ENCODE measurements around the gene IRAK4. TPM values are rescaled to one million over a fixed set of nuclear protein-coding genes. Genes with fewer than 3 reads are reported as not detected.
A peak's percentile ranks its signal among the peaks of the same experiment; 100 is the strongest.
"Not testable (repeated sequence)": the region's sequence is repeated elsewhere in the genome, so short reads cannot be mapped to it uniquely, and the experiment has no call there.

The IRAK4 gene
- 10 to 100 TPM; 13.3 to 13.7 (median 13.6) TPM for polyA plus RNA-seq (ENCODE audit: insufficient read length in 3 of 3)

DNA sequence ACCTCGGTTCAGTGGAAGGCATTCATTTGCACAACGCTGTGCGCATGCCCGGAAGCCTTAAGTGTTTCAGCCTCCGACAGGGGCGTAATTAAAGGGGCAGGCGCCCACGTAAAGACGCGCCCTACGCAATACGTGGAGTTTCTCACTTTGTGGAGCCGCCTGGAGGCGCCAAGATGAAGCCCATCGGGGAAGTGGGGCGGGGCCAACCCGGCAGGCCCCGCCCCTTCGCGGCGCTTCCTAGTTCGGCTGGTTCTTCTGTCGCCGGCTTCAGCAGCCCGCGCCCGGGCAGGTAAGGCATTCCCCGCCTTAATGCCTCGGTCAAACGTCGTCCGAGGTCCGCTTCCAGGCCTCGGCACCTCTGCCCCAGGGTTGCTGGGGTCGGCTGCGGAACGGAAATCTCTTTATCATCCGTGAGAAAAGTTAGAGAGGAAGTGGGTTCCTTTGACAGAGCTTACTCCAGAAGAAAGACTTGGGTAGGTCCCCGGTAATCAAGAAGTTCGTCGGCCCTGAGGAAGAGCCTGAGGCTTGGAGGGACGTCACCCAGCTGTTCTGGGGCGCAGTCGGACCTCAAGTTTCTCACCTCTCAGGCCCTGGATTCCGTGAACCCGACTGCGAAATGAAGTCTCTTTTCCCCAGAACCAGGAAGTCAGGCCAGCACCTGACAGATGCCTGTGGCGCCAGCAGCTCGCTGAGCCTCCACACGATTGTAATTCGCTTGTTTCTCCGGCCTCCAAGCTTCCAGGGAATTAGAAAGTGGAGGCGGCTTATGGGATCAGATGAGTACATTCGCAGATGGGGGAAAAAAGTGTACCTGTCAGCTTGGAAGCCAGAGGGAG is at the start of gene IRAK4, which contains the start of gene PUS7L:
Gene IRAK4, plus strand, starts transcription at position 224 of the 836 bp plus-strand sequence. CDS start 9,161 bp downstream, outside the sequence.
Gene PUS7L, minus strand, starts transcription at position 63 of the 836 bp plus-strand sequence. CDS start 3,545 bp downstream, outside the sequence.
- DNase-seq (ENCODE audit: low read depth in 3 of 3, low spot score in 2 of 3), result peak; percentile 92 to 96 (median 96)

DNA sequence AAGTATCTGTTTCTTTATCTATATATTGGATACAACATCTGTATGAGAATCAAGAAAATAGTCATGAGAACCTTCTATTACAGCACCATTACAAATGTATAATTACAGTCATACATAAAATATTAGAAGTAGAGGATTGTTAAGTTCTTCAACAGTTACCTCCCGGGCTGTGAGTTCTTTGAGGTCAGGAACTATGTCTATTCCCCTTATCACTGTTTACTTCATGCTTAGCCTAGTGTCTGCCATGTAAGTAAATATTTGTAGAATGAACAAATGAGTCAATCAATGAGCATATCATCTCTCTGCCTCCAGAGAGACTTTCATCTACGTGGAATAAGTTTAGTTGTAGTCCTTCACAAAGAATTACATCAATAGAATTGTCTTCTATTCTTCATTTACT is 47.4 kb upstream of the IRAK4 start:
- no peak for DNase-seq (ENCODE audit: low read depth in 3 of 3, low spot score in 2 of 3)

DNA sequence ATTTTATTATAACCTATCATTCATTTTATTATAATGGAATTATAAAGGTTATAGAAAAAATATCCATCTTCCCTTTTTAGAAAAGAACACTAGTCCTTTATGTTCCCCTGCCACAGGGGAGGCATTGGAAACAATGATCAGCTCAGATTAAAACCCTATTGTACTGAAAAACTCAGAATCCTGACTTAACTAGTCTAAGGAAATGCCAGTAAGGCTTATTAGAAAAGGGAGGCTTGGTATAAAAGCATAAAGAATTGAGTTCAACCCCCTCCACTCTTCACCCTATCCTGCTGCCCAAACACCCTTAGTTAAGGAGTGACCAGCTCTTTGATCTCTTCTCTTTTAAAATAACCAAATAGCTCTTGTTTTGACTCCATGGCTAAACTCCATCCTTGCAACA is 36.1 kb upstream of the IRAK4 start:
- DNase-seq (ENCODE audit: low read depth in 3 of 3, low spot score in 2 of 3), result no peak

DNA sequence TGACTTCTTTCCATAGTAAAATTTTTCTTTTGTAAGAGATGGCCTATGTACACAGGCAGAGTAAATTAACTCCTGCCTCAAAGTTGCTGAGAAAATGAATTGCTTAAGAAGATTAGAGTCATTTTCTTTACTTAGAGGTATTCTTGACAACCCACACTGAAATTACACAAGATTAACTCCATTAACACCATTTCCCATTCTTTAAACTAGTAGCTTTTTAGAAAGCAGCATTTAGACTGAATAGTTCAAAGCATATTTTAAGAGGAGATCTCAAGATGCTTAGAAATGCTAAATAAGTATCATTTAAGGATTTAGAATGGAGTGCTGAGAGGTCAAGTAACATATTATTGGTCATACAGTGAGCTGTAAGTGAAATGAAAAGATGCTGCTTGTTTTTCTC is 35.6 kb upstream of the IRAK4 start:
- DNase-seq (ENCODE audit: low read depth in 3 of 3, low spot score in 2 of 3), result no peak

DNA sequence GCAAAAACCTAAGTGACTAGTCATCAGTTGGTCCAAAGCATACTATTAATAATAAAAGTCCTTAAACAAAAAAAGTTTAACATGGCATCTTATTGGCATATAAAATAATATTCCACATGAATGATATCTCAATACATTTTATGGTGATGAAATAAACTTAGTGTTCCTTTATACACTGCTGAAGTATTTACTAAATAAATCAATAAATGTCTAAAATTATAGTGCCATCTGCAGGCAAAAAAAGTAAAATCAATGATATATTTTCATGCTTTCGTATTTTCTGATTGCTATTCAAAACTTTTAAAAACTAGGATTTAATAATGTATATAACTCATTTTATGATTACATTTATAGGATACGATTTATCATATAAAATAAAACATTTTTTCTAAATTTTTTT is 30.6 kb upstream of the IRAK4 start:
- DNase-seq (ENCODE audit: low read depth in 3 of 3, low spot score in 2 of 3), result no peak

DNA sequence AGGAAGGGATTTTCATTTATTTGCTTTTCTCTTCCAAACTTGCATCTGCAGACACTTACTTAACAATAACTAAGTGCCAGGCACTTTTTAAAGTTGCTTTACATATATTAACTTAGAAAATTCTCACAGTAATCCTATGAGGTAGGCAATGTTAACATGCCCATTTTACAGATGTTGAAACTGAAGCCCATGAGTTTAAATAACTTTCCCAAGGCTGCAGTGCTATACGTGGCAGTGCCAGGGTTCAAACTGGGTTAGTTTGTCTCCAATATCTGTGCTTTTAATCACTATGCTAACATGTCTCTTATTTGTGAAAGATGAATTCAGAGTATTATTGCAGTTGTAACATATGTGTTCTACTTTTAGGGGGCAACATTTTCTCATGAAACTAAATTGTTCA is 30.1 kb upstream of the IRAK4 start:
- no peak for DNase-seq (ENCODE audit: low read depth in 3 of 3, low spot score in 2 of 3)

DNA sequence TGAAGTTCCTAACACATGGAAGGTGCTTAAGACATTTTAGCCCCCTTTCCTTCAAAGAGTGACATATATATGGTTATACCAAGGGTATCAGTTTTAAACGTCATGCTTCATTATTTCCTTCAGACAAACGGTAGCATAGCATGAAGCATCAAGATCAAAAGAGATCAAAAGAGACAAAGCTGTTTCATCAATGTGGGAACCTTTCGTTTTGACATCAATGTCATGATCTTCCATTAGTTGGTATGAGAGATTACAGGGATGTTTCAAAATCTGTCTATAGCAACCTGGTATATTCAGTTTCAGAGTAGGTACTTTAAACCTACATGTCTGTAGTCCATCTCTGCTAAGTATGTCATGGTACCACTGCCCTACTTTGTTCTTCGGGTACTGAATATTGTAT is 28.5 kb upstream of the IRAK4 start:
- no peak for DNase-seq (ENCODE audit: low read depth in 3 of 3, low spot score in 2 of 3)

DNA sequence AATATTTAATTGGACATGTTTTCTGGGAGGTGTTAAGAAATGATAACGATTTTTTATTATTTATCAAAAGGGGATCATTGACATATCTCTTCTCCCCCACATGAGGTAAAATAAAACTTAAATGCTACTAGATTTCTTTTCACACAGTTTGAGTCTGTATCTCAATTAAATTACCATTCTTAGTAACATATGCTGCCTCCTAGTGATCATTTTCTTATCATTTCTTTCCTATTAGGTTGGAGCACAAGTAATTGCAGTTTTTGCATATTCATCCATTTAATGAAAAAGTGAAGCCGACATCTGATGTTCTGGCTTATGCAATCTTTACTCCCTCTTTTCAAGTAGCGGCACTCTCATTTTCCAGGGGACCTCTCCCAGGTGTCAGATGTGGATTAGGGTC is 25.1 kb upstream of the IRAK4 start:
- no peak for DNase-seq (ENCODE audit: low read depth in 3 of 3, low spot score in 2 of 3)

DNA sequence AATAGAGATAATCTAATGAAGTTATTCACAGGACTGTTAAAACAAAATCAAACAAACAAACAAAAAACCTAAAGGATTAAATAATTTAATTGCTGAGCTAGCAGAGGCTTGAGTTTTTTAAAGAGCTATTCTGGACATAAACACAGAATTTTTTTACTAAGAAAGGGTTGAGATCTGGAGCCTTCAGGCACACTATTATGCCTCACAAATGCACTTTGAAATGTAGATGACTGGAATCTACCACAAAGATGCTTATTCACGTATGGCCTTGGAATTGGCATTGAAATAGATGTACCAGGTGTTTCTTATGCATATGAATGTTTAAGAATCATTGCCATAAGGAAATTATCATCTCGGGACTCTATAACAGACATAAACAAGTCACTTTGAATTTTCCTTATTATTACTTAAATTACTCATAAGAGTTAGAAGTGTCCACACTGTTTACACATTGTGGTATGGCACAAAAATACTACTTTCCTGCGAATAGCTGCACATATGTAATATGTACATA is 21.8 kb upstream of the IRAK4 start:
- no peak for DNase-seq (ENCODE audit: low read depth in 3 of 3, low spot score in 2 of 3)

DNA sequence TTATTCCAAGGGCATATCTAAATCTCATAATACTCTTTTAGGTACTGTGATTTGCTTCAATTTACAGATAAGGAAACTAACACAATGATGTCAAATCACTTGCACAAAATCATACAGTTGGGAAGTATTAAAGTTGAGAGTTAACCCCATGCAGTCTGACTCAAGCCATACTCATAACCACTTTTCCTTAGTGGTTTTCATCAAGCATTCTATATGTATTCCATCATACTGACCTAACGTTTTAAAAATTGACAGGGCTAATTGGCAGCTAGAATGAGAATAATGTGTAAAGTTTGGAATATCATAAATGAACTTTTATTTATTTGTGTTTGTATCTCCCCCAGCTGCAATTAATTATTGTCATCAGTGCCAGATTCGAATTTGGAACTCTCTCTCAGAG is 21.1 kb upstream of the IRAK4 start:
- no peak for DNase-seq (ENCODE audit: low read depth in 3 of 3, low spot score in 2 of 3)

DNA sequence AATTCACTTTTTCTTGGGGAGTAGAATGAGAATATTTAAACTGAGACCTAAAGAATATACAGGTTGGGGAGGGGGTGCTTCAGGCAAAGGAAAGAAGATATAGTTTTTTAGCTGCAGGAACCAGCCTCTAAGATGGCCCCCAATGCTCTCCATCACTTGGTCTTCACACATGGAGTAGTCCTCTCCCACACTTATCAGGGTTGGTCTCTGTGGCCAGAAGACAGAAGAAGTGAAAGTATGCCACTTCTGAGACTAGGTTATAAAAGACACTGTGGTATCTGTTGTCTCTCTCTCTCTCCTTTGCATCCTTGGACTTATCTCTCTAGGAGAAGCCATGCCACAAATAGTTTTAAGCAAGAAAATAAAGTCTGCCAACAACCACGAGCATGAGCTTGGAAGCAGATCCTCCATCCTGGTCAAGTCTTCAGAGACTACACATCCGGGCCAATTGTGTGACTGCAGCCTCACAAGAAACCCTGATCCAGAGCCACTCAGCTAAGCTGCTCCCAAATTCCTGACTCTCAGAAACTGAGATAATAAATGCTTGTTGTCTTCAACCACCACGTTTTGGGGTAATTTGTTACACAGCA is 18.1 kb upstream of the IRAK4 start:
- no peak for DNase-seq (ENCODE audit: low read depth in 3 of 3, low spot score in 2 of 3)

DNA sequence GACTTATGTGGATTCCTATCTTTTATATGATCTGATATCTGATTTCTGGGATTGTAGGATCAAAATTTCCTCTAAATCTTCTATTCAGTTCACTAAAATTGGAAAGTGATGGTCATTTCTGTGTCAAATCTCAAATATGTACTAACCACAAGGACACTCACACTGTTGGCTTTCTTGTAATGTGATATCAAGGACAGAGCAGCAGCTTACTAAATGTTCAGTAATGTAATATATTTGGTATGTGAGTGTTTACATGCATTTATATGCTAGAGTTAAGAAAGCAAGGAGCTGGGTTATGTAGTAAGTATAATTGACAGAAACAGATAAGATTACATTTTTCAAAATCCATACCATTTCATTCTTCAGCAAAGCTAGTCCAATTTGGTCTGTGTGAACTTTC is 16.6 kb upstream of the IRAK4 start:
- DNase-seq (ENCODE audit: low read depth in 3 of 3, low spot score in 2 of 3), result no peak

DNA sequence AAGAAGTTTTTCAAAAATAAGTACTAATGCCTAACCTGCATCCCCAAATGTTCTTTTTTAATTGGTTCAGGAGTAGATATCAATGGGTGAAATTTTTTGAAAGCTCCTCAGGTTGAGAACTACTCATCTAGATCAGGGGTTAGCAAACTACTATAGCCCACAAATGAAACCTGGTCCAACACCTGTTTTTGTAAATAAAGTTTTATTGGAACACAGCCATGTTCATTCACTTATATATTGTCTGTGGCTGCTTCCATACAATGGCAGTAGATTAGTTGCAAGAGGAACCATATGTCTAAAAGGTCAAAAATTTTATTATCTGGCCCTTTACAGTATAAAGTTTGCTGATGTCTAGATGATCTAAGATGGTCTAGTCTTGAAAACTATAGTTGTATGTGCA is 13.9 kb upstream of the IRAK4 start:
- no peak for DNase-seq (ENCODE audit: low read depth in 3 of 3, low spot score in 2 of 3)

DNA sequence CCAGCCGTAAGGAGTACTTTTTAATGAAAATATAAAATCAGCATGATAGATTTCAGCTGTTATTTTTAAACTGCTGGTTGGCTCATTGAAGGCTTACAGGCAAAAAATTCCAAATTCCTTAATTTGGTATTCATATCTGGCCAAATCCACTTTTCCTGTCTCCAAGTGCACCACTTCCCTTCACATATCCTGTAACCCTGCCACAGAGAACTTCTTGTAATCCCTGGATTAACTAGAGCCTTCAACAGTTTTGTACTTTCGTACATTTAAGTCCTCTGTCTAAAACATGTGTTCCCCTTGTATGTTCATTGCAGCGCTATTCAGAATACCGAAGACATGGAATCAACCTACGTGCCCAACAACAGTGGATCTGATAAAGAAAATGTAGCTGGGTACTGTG is 9.7 kb upstream of the IRAK4 start:
- no peak for DNase-seq (ENCODE audit: low read depth in 3 of 3, low spot score in 2 of 3)

DNA sequence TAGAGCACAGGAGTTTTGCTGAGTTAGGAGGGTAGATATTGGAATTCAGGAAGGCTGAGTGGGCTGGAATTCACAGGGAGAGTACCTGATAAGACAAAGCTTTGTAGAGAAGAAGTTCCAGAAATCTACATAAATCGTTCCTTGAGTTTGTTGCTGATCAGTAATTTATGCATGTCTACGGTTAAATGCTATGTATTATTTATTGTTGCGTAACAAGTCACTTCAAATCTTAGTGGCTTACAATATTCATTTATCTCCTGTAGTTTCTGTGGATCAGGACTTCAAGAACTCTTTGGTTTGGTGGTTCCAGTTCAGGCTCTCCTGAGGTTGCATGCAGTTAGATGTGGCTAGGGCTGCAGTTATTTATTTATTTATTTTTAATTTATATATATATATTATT is 7.9 kb upstream of the IRAK4 start:
- no peak for DNase-seq (ENCODE audit: low read depth in 3 of 3, low spot score in 2 of 3)

DNA sequence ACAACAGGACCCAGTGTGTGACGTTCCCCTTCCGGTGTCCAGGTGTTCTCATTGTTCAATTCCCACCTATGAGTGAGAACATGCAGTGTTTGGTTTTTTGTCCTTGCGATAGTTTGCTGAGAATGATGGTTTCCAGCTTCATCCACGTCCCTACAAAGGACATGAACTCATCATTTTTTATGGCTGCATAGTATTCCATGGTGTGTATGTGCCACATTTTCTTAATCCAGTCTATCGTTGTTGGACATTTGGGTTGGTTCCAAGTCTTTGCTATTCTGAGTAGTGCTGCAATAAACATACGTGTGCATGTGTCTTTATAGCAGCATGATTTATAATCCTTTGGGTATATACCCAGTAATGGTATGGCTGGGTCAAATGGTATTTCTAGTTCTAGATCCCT is 7.4 kb upstream of the IRAK4 start:
- not testable (repeated sequence) for DNase-seq (ENCODE audit: low read depth in 3 of 3, low spot score in 2 of 3)

DNA sequence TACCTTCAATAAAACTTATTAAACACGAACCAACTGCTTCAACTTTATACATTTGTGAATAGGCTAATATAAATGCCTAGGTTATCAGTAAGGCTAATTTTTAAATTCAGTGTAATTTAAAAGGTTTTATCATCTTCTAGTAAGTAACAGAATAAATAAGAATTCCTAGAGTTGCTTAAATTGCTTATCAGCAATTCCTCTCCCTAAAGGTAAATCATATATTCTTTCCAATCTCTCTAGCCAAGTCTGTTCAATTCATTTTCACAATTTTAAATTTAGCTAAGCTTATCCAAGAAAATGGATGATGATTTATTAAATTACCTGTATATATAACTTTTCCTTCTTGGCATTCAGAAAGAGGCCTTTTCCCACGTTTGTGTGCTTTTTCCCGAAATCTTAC is 4.7 kb upstream of the IRAK4 start:
- no peak for DNase-seq (ENCODE audit: low read depth in 3 of 3, low spot score in 2 of 3)

DNA sequence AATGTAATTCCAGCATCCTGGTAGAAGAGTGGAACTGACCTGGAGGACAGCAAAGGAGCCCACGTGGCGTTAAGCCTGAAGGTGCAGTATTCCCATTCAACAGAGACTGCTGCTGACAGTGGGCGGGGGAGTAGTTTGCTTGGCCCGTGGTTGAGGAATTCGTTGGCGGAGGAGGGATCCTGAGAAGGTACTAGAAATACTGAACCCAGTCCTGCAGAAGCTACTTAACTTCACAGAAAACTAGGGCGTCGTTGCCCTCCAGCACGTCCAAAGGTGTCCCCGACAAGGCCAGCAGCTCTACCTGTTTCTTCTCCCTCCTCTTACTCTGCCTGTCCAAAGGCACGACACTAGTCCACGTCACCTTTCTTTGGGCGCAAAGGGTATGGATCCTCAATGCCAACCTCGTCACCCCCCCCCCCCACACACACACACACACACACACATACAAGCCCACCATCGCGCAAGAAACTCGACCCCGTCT is 464 bp upstream of the IRAK4 start:
- DNase-seq (ENCODE audit: low read depth in 3 of 3, low spot score in 2 of 3), result peak in 1 of 3 donors; percentile 36

DNA sequence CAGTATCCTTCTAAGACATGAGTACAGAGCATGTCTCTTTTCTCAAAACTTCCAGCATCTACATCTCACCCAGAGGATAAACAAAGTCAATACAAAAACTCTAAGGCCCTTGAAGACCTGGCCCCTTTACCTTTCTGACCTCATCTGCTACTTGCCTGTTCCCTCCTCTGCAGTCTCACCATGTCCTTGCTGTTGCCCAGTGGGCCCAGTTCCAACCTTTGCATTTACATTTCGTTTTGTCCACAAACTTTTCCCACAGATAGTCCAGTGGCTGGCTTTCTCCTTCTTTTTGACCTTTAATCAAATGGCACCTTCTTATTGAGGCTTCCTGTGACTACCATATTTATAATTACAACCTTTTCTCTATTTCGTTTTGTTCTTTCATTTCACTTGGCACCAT is 1.6 kb downstream of the IRAK4 start:
- no peak for DNase-seq (ENCODE audit: low read depth in 3 of 3, low spot score in 2 of 3)

DNA sequence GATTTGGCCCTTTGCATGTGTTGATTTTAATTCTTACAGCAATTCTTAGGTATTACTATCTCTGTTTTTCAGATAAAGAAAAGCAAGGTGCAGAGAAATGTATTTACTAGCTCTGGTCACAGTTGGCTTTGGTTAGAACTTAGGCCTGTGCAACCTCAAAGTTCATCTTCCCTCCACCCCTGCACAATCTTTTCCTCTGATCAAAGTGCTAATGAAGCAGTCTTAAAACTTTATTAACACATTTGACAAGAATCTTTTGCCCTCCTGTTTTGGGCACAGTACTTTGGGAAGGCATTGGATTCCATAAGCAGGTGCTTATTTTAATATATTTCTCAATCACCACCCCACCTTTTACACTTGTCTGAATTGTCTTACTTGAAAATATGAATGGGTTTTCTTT is 2.7 kb downstream of the IRAK4 start:
- DNase-seq (ENCODE audit: low read depth in 3 of 3, low spot score in 2 of 3), result no peak

DNA sequence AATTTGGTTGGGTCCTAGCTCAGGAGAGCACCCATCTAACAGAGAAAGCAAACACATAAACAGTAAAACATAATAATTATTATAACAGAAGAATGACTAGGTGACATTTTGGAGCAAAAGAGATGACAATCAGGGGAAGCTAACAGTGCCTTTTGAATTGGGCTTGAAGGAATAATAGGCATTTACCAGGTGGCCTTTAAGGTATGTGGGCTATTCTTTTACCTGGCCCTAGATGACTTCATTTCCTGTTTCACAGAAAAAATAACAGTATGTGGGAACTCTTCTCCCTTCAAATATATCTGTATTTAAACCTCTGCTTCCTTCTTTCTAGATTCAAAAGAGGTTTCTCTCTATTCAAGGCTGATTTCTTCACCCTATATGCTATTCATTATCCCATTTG is 3.8 kb downstream of the IRAK4 start:
- DNase-seq (ENCODE audit: low read depth in 3 of 3, low spot score in 2 of 3), result no peak

DNA sequence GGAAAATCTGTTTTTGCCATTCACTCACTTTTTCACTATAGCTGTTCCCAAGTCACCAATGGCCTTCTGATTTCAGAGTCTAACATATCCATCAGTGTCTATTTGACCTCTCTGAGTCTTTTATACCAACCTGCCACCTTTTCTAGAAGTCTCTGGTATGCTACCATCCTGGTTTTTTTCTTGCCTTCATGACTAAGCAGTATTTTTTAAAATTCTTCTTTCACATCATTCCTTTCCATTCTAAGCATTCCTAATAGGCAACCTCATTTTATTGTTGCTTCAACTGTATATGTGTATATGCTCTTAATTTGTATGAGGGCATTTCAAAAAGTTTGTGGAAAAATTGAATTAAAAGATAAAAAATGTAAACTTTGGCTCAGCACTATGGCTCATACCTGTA is 5.0 kb downstream of the IRAK4 start:
- DNase-seq (ENCODE audit: low read depth in 3 of 3, low spot score in 2 of 3), result no peak
